GM18868 (cell line): ENCODE measurements around the gene ALX4.

Experiments used
- ATAC-seq: cut with Tn5 transposase; IDR thresholded peaks from one replicate; pipeline ENCODE4 v1.9.1; 2021; ENCODE audit warnings: mild to moderate bottlenecking, moderate library complexity; ENCODE audit not compliant: unreplicated experiment

The ALX4 gene

GRCh38 chr11:44250421-44250820 is 59.5 kb downstream of the ALX4 start:
- ATAC-seq, result no peak

GRCh38 chr11:44248109-44248508 is 61.8 kb downstream of the ALX4 start:
- no peak for ATAC-seq

- ATAC-seq, result no peak
Observed at GRCh38 chr11:44247508-44247907, 62.4 kb downstream of the ALX4 start.

GRCh38 chr11:44246726-44247125 is 63.2 kb downstream of the ALX4 start:
- no peak for ATAC-seq

GRCh38 chr11:44244639-44245310 is 65.2 kb downstream of the ALX4 start:
- ATAC-seq, result no peak

GRCh38 chr11:44243595-44244343 is 66.2 kb downstream of the ALX4 start:
- ATAC-seq, result no peak

- ATAC-seq, result no peak
Observed at GRCh38 chr11:44243086-44243485, 66.9 kb downstream of the ALX4 start.

- no peak for ATAC-seq
Observed at GRCh38 chr11:44241851-44242250, 68.1 kb downstream of the ALX4 start.

GRCh38 chr11:44237156-44237555 is 72.8 kb downstream of the ALX4 start:
- no peak for ATAC-seq

- ATAC-seq, result no peak
Observed at GRCh38 chr11:44236296-44236695, 73.6 kb downstream of the ALX4 start.

- no peak for ATAC-seq
Observed at GRCh38 chr11:44235765-44236201, 74.2 kb downstream of the ALX4 start.

GRCh38 chr11:44229624-44230023 is 80.3 kb downstream of the ALX4 start:
- no peak for ATAC-seq

GRCh38 chr11:44229098-44229497 is 80.8 kb downstream of the ALX4 start:
- no peak for ATAC-seq

GRCh38 chr11:44228379-44228778 is 81.6 kb downstream of the ALX4 start:
- ATAC-seq, result no peak

GRCh38 chr11:44226945-44227344 is 83.0 kb downstream of the ALX4 start:
- no peak for ATAC-seq

GRCh38 chr11:44226490-44226889 is 83.4 kb downstream of the ALX4 start:
- no peak for ATAC-seq

- ATAC-seq, result no peak
Observed at GRCh38 chr11:44224867-44225501, 85.0 kb downstream of the ALX4 start.

GRCh38 chr11:44223238-44223637 is 86.7 kb downstream of the ALX4 start:
- ATAC-seq, result no peak

- no peak for ATAC-seq
Observed at GRCh38 chr11:44221992-44222391, 87.9 kb downstream of the ALX4 start.

- ATAC-seq, result no peak
Observed at GRCh38 chr11:44221456-44221855, 88.5 kb downstream of the ALX4 start.

GRCh38 chr11:44219830-44220796 is 89.8 kb downstream of the ALX4 start:
- ATAC-seq, result no peak
